Measurements from ENCODE around the gene PAK3.

The PAK3 gene

DNA sequence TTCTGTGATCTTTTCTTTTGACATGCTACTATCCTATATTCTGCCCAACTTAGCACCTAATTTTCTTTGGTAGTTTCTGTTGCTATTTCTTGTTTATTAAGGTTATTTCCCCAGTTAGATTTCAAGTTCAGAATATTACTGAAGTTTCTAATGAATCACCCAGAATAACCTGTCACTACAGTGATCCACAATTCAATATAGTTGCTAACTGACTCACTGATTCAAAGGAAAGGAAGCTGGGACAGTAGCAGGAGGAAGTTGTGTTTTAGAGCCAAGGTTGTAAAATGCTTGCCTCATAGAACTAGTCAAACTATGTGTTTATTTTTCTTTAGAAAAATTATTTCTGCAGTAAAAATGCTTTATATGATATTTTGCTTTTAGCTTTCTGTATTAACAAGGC, 37.4 kb downstream of the PAK3 start:
- no peak for DNase-seq (ENCODE audit: low spot score)

DNA sequence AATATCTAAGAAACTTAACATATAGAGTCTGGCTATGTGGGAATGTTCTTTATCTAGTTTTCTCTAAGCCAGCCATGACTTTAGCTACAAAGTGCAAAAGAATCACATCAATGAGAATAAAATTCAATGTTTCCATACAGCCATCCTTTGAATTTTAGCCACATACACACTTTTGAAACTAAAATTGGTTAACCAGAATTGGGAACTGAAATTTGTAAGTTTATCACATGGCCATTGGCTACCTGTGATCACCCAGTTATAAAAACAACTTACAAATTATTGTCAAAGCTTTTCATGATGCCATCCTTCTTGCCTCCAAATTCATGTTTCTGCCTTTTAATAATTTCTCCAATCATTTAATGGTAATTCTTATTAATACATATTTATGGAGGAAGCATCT, 49.9 kb downstream of the PAK3 start:
- no peak for DNase-seq (ENCODE audit: low spot score)

DNA sequence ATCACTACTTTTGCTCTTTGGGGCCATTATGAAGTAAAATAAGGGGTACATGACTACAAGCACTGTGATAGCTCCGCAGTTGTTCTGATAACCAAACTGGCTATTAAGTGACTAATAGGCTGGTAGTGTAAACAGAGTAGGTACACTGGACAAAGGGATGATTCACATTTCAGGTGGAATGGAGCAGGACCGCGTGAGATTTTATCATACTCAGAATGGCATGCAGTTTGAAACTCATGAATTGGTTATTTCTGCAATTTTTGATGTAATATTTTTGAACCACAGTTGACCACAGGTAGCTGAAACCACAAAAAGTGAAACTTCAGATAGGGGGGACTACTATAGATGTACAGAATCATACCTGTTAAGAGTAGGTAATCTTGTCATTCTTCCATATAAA, 55.8 kb downstream of the PAK3 start:
- no peak for DNase-seq (ENCODE audit: low spot score)

DNA sequence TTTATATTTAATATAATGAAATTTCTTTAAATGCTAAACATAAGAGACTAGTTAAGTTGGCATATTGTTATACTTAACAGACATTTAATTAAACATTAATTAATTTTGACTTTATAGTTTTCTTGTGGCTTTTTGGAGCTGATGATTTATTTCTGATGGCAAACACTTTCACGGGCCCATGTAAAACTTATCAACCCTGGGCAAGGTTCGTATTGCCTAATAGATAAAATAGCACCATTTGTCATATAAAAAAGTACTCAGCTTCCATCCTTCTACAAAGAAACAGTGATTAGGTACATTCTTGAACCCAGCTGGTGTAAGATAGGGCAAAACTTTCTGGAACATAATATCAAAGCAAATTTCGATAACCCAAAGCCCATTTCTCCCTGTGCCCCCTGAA, 63.2 kb downstream of the PAK3 start:
- DNase-seq (ENCODE audit: low spot score): no peak

GRCh38 chrX:111164728-111165127, 68.7 kb downstream of the PAK3 start:
- DNase-seq (ENCODE audit: low spot score): peak; percentile 7

DNA sequence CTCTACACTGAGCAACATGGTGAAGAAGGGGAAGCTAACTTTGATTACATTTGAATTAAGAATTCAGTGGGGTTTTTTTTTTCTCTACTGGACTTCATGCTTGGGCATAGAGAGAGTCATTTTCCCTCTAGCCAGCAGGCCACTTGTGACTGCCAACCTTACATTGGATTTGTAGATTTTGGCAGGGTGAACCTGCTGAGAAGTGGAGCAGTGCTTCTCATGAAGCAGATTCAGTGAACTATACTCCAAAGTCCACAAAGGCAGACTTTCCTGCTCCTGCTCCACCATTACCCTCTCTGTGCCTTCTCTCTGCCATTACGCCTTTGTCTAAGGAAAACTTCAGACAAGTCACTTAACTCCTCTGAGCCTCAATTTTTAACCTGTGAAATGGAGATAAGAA, 69.9 kb downstream of the PAK3 start:
- no peak for DNase-seq (ENCODE audit: low spot score)

- no peak for DNase-seq (ENCODE audit: low spot score)
Measured at GRCh38 chrX:111167334-111167733, 71.3 kb downstream of the PAK3 start.

- peak; percentile 3 for DNase-seq (ENCODE audit: low spot score)
Measured at GRCh38 chrX:111168314-111168713, 72.3 kb downstream of the PAK3 start.

GRCh38 chrX:111169141-111169540, 73.2 kb downstream of the PAK3 start:
- no peak for DNase-seq (ENCODE audit: low spot score)

GRCh38 chrX:111170017-111170416, 74.0 kb downstream of the PAK3 start:
- no peak for DNase-seq (ENCODE audit: low spot score)

DNA sequence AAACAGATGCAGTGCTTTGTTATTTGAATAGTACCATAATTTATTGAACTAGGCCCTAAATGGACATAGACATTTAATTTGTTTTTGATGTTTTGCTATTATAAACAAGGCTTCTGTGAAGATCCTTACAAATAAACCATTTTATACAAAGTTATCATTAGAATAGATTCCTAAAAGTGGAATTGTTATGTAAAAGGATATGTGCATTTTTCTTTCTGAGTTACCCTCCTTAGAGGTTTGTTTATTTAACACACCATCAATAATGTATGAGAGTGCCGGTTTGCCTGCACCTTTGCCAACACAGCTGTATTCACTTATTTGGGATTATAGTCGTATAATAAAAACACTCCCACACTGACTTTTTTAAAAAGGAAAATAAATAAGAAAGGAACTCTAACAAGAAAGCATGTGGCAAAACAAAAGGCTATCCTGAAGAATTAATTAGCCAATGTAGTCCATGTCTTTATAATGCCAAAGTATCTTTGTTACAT, 84.8 kb downstream of the PAK3 start:
- no peak for DNase-seq (ENCODE audit: low spot score)

- DNase-seq (ENCODE audit: low spot score): no peak
Measured at GRCh38 chrX:111181951-111182350, 86.0 kb downstream of the PAK3 start.

DNA sequence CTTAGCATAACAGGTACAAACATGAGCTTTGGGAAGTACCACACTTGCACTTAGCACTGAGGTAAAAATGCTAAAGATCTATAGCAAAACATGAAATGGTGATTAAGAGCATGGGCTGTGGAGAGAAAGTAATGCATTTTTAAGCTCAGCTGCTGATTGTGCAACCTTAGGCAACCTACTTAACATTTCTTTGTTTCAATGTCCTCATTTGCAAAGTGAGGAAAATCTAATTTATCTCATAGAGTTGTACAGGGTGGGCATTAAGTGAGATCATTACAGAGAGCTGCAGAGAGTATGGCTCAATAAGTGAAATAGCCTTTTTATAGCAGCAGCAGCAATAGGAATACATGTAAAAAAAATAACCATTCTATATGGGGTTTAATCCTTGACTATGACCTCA, 87.0 kb downstream of the PAK3 start:
- DNase-seq (ENCODE audit: low spot score): no peak

DNA sequence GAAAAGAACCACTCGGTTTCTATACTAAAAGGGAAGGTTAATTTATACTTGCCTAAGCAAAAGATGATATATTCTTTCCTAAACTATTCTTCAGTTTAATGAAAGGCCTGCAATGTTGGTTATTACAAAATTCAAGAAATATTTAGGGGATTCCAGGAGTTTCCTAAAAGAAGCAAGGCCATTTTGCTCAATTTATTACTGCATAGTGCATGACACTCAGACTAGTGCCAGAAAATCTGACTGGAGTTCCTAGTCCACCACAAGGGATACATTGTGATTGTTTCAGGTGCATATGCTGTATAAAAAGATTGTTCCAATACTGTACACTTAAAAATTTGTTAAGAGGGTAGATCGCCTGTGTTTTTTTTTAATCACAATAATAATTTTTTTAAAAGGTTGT, 95.6 kb downstream of the PAK3 start:
- DNase-seq (ENCODE audit: low spot score): no peak

DNA sequence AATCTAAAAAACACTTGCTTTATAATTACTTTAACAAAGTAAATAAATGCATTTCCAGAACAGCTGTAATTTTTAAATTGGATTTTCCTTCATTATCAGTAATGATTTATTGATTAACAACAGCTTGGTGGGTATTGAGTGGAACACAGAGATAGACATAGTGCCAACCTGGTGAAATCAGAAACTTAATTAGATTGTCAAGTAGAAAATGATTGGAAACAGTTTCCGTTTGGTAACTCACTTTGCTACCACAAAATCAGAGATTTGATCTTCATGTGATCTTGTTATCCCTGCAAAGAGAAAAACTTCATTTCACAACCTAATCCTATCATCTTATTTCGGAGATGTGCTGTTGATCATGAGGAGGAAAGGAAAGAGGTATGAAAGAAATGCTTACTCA, 103.5 kb downstream of the PAK3 start:
- DNase-seq (ENCODE audit: low spot score): no peak

DNA sequence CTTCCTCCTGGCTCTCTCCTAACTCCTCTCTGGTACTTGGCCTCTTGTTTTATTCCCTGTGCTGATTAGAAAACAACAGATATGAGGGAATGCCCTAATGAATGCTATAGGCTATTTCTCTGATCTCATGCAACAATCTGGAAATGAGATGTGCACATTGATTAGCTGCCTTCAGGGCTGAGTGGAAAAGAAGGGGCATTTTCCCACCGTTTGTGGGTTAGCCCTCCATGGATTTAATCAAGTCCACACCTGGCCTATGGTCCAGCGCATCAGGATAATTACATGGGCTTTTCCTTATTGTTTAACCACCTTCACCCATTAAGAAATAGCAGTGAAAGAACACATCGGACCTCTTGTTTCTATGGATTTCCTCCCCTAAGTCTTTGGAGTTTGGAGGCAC, 104.3 kb downstream of the PAK3 start:
- no peak for DNase-seq (ENCODE audit: low spot score)

GRCh38 chrX:111207851-111208250, 111.9 kb downstream of the PAK3 start:
- DNase-seq (ENCODE audit: low spot score): no peak

DNA sequence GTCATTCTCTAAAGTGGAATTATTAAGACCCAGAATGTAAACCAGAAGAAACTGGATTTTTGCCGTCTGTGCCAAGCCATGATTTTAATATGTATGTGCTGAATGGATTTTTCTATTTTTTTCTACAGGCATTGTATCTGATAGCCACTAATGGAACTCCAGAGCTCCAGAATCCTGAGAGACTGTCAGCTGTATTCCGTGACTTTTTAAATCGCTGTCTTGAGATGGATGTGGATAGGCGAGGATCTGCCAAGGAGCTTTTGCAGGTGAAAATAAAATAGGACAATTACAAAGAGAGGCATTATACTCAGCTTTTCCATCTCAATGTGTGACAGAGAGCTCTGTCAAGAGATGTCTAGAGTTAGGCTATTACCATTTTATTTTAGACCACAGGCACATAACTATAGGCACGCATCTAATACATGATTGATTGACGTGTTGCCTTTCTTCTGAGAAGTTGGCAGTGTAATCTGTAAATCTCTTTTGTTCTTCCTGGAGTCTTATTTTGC, 120.4 kb downstream of the PAK3 start:
- DNase-seq (ENCODE audit: low spot score): no peak

DNA sequence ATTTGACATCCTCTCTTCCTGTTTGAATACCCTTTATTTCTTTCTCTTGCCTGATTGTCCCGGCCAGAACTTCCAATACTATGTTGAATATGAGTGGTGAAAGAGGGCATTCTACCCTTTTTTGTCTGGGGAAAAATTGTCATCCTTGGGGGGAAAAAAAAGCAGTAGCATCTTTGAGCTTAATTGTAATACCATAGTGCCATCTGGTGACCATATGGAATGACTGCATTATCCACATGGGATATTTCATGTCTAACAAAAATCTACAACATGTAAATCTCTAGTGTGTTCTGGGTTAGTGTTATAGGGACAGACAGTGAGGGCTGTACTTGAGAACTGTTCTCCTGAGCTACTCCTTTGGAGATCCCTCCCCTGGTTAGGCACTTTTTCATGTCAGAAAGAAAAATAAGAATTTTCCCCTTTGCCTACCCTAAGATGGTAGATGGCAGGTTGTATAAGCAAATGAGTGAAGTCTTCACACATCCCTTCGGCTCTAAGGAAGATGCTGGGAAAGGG, 148.3 kb downstream of the PAK3 start:
- DNase-seq (ENCODE audit: low spot score): peak; percentile 7

GRCh38 chrX:111254896-111255693, 159.1 kb downstream of the PAK3 start:
- no peak for DNase-seq (ENCODE audit: low spot score)

DNA sequence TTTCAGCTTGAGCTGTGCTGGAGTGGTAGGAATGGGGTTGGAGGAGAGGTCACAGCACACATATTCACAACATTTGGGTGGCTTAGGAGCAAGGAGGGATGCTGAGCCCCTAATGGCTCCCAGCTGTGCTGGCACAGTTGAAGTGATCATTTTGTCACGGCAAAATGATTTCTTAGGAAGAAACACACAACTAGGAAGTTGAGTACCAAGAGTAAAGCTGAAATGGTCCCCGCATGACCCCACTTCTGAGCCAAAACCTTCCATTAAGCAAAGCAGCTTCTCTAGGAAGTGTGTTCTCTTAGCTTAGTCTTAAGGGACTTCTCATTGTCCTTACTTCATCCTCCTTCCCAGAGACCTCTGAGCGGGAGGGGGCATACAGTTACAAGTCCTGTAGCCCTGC, 161.7 kb downstream of the PAK3 start:
- DNase-seq (ENCODE audit: low spot score): no peak

DNA sequence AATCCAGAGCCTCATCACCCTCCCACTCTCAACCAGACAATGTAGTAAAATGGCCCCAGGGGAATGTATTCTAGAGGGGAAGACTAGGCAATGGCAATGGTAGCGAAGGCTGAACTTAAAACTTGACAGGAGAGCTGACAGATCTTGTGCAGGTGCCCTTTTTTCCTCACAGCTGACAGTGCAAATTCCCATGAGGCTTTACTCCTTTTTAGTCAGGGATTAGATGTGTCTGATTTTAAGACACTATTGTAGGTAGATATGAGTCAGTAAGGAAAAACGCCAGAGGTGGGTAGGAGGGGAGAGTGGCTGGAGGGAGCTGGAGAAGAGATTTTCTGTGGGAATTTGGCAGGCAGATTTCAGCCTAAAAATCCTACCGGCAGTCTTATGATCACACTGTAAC, 163.6 kb downstream of the PAK3 start:
- no peak for DNase-seq (ENCODE audit: low spot score)

DNA sequence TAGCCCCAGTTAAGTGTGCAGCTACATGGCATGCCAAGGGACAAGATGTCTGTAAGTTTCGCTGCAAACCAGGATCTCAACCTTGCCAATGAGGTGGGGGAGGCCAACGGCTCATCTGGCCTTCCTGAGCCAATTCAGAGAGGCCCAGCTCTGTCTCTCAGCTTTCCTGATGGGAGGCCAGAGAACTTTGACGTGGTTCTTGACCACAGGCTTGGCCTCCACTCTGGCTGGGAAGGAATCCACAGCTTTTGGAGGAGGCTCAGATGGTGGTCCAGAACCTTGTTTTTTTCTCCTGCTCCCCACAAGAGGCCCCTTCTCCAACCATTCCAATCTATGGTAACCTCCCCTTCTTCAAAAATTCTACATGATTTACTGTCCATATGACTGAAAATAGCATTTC, 164.5 kb downstream of the PAK3 start:
- no peak for DNase-seq (ENCODE audit: low spot score)

- DNase-seq (ENCODE audit: low spot score): no peak
Measured at GRCh38 chrX:111262086-111262485, 166.1 kb downstream of the PAK3 start.
